ENCODE measurements around the gene STK25.

STK25 gene

DNA sequence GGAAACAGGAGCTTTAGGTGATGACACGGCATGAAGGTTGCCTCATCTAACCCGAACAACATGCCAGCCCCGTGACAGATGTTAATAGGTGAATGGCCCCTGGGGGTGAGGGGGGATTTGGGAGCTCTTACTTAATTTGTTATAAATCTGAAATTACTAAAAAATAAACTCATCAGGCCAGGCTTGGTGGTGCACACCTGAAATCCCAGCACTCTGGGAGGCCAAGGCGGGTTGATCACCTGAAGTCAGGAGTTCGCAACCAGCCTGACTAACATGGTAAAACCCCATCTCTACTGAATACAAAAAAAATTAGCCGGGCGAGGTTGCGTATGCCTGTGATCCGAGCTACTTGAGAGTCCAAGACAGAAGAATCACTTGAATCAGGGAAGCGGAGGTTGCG is 6.1 kb downstream of the STK25 start:
- Mint-ChIP-seq H3K4me3 (no peak overlapping the region), H3K27me3 (ENCODE audit: low read depth) (no peaks in the 10 kb centered on the region), H3K27ac (no peak overlapping the region), H3K4me1 (peaks cover 39% of the 10 kb centered on the region), H3K9me3 (no peaks in the 10 kb centered on the region), H3K36me3 (ENCODE audit: low read depth) (peaks cover 14% of the 10 kb centered on the region)
- TF ChIP-seq CTCF (IDR thresholded peaks at IDR 0.05; ENCODE audit: unreplicated experiment in 3 of 3), result no peak

DNA sequence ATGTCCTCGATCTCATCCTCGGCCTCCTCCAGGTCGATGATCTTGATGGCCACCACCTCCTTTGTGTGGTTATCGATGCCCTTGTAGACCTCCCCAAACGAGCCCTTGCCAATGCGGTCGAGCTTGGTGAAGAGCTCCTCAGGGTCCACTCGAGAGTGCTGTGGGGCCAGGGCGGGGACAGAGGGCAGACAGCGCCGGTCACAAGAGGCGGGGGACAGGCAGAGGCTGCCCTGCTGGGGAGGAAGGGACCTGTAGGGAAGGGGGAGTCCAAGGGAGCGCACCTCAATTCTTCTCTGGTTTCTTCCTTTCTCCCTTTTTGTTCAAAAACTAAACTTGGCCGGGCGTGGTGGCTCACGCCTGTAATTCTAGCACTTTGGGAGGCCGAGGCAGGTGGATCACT is 6.8 kb downstream of the STK25 start:
- Mint-ChIP-seq H3K4me3 (no peak overlapping the region), H3K36me3 (ENCODE audit: low read depth) (peaks cover 18% of the 10 kb centered on the region), H3K27me3 (ENCODE audit: low read depth) (no peaks in the 10 kb centered on the region), H3K4me1 (peaks cover 33% of the 10 kb centered on the region), H3K27ac (no peak overlapping the region), H3K9me3 (no peaks in the 10 kb centered on the region)
- TF ChIP-seq CTCF (IDR thresholded peaks at IDR 0.05; ENCODE audit: unreplicated experiment in 3 of 3), result no peak

- peaks cover 22% of the 10 kb centered on the region for H3K36me3 Mint-ChIP-seq (ENCODE audit: low read depth)
- no peak overlapping the region for H3K4me3 Mint-ChIP-seq
- H3K27me3 Mint-ChIP-seq (ENCODE audit: low read depth), result no peaks in the 10 kb centered on the region
- H3K4me1 Mint-ChIP-seq, result peaks cover 31% of the 10 kb centered on the region
- H3K27ac Mint-ChIP-seq, result no peak overlapping the region
- no peaks in the 10 kb centered on the region for H3K9me3 Mint-ChIP-seq
- TF ChIP-seq CTCF (IDR thresholded peaks at IDR 0.05; ENCODE audit: unreplicated experiment in 3 of 3), result no peak
Observed at GRCh38 chr2:241501099-241501541, 7.3 kb downstream of the STK25 start.

- no peak overlapping the region for H3K4me3 Mint-ChIP-seq
- no peaks in the 10 kb centered on the region for H3K9me3 Mint-ChIP-seq
- H3K36me3 Mint-ChIP-seq (ENCODE audit: low read depth), result peaks cover 22% of the 10 kb centered on the region
- peaks cover 24% of the 10 kb centered on the region for H3K4me1 Mint-ChIP-seq
- no peaks in the 10 kb centered on the region for H3K27me3 Mint-ChIP-seq (ENCODE audit: low read depth)
- TF ChIP-seq CTCF (IDR thresholded peaks at IDR 0.05; ENCODE audit: unreplicated experiment in 3 of 3), result no peak
- no peak overlapping the region for H3K27ac Mint-ChIP-seq
Observed at GRCh38 chr2:241500431-241500975, 7.9 kb downstream of the STK25 start.

DNA sequence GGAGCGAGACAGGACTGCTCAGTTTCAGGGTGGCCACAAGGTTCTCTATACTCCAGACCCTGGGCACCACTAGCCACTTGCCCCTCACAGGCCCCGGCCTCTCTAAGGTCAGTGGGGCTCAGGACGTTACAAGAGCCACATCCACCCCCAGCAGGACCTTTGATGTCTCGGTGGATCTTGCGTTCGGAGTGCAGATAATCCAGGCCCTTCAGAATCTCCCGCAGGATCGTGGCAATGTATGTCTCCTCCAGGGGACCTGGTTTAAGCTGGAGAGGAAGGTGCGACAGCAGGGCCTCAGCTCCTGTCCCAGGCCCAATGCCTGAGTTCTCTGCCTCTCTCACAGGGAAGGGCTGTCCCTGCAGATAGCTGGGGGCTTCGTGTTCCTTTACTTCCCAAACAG is 8.4 kb downstream of the STK25 start:
- TF ChIP-seq CTCF (IDR thresholded peaks at IDR 0.05; ENCODE audit: unreplicated experiment in 3 of 3), result no peak
- H3K4me1 Mint-ChIP-seq, result peaks cover 20% of the 10 kb centered on the region
- H3K9me3 Mint-ChIP-seq, result no peaks in the 10 kb centered on the region
- peaks cover 23% of the 10 kb centered on the region for H3K36me3 Mint-ChIP-seq (ENCODE audit: low read depth)
- no peaks in the 10 kb centered on the region for H3K27me3 Mint-ChIP-seq (ENCODE audit: low read depth)
- H3K27ac Mint-ChIP-seq, result no peak overlapping the region
- H3K4me3 Mint-ChIP-seq, result no peak overlapping the region

DNA sequence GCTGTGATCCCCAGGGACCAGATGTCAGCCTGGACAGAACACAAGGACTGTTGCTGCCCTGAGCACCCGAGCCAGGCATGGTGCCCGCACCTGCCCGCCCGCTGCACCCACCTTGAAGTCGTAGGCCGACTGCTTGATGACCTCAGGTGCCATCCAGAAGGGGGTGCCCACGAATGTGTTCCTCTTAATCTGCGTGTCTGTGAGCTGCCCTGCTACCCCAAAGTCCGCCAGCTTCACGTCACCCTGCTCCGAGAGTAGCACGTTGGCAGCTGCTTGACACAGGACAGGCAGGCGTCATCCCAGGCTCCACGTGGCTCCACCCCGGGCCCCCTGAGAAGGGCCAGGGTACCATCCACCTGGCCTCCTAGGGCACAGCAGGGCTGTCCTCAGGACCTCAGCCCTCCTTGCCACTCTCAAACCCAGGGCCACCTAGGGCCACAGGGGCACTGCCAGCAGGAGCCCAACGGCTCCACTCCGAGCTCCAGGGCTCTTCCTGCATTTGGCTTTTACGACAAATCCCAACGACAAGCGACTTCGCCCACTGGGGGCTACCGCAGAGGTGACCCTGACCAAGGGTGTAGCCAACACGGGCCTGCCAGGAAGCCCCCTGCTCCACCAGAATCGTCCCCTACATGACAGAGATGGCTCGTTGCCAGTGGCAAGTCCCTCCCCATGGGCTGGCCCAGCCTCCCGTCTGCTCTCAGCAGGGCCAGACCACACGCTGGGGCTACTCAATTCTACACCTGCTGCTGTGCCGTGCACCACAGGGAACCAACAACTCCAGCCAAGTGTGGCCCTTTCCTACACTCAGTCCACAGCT is 9.0 kb downstream of the STK25 start:
- Mint-ChIP-seq H3K4me1 (peaks cover 13% of the 10 kb centered on the region), H3K27me3 (ENCODE audit: low read depth) (no peaks in the 10 kb centered on the region), H3K36me3 (ENCODE audit: low read depth) (peaks cover 25% of the 10 kb centered on the region), H3K27ac (no peak overlapping the region), H3K9me3 (no peaks in the 10 kb centered on the region), H3K4me3 (no peak overlapping the region)
- no peak for TF ChIP-seq CTCF (IDR thresholded peaks at IDR 0.05; ENCODE audit: unreplicated experiment in 3 of 3)
